NCI-H446 treated with DMSO at 0.1 percent for 48 hours (cell line): Measurements from ENCODE around the gene IFITM5.
"Not testable (repeated sequence)": the region's sequence is repeated elsewhere in the genome, so short reads cannot be mapped to it uniquely, and the experiment has no call there.

ENCODE experiments used
- DNase-seq: peaks from one replicate; lab custom pipeline; 2025; lab: John Stamatoyannopoulos, UW

Gene IFITM5

GRCh38 chr11:312092-312816 lies 12.9 kb upstream of the IFITM5 start:
- no peak for DNase-seq

GRCh38 chr11:311013-311748 lies 11.9 kb upstream of the IFITM5 start:
- DNase-seq: not testable (repeated sequence)

- DNase-seq: not testable (repeated sequence)
Observed at GRCh38 chr11:309979-310572, 10.8 kb upstream of the IFITM5 start.

- DNase-seq: not testable (repeated sequence)
Observed at GRCh38 chr11:308740-309665, 9.7 kb upstream of the IFITM5 start.

- DNase-seq: not testable (repeated sequence)
Observed at GRCh38 chr11:307766-308708, 8.7 kb upstream of the IFITM5 start, which contains the start of gene IFITM2. Gene IFITM2, plus strand, starts transcription at chr11:307816. Its CDS starts 377 bp downstream, at chr11:308193.

- DNase-seq: no peak
Observed at GRCh38 chr11:306645-307371, 7.5 kb upstream of the IFITM5 start.

GRCh38 chr11:305844-306211 lies 6.5 kb upstream of the IFITM5 start:
- DNase-seq: no peak

GRCh38 chr11:304915-305843 lies 5.9 kb upstream of the IFITM5 start:
- DNase-seq: no peak

- DNase-seq: no peak
Observed at GRCh38 chr11:304061-304506, 4.8 kb upstream of the IFITM5 start.

GRCh38 chr11:303363-303762 lies 4.0 kb upstream of the IFITM5 start:
- no peak for DNase-seq

- no peak for DNase-seq
Observed at GRCh38 chr11:299951-300735, 817 bp upstream of the IFITM5 start.

- DNase-seq: no peak
Observed at GRCh38 chr11:298406-299065, 790 bp downstream of the IFITM5 start.

GRCh38 chr11:297586-298405 lies 1.5 kb downstream of the IFITM5 start:
- DNase-seq: no peak

GRCh38 chr11:297051-297585 lies 2.2 kb downstream of the IFITM5 start:
- DNase-seq: no peak

GRCh38 chr11:296171-297050 lies 2.9 kb downstream of the IFITM5 start:
- DNase-seq: no peak
